PC-9 (cell line): ENCODE results near the gene CFAP77. TPM values are rescaled to one million over a fixed set of nuclear protein-coding genes. Genes with fewer than 3 reads are reported as not detected.

Experiments
- BruUV-seq: library from RNA; stranded (reverse); fragments of 400-500 nt; replicated peaks from 2 replicates; lab custom pipeline; 2021; lab: Mats Ljungman, UMichigan
- CTCF ChIA-PET: fragments of 300-600 bp; sonication (Branson Sonifier 250); formaldehyde crosslinking; loops from one replicate; lab custom pipeline; 2022; ENCODE audit warnings: antibody characterized with exemption; lab: Charles Lee
- POLR2A ChIA-PET: fragments of 300-600 bp; sonication (Branson Sonifier 250); formaldehyde crosslinking; loops from one replicate; lab custom pipeline; 2022; ENCODE audit warnings: antibody characterized with exemption; ENCODE audit not compliant: unreplicated experiment; lab: Charles Lee
- DNase-seq, 2 experiments: peaks; one replicate each; pipeline versions ENCODE4 v3.0.0 to v3.0.0-alpha.2; 2015 to 2022; ENCODE audit warnings: mixed read lengths in 1 of 2
- H2AFZ ChIP-seq: fragments of 200-600 bp; sonication (generic); 2 replicates; pipeline ENCODE4 v1.8.1; 2017; ENCODE audit warnings: antibody characterized with exemption
- H3F3A ChIP-seq: fragments of 200-600 bp; sonication (generic); 2 replicates; pipeline ENCODE4 v1.8.1; 2017; ENCODE audit warnings: antibody characterized with exemption, mild to moderate bottlenecking, low read depth; ENCODE audit not compliant: insufficient read depth
- H3K27ac ChIP-seq: fragments of 200-600 bp; sonication (generic); 2 replicates; pipeline ENCODE4 v1.6.1; 2016; ENCODE audit warnings: mixed run types
- H3K27me3 ChIP-seq: fragments of 200-600 bp; sonication (generic); 2 replicates; pipeline ENCODE4 v1.6.1; 2016; ENCODE audit warnings: low read depth, mixed run types; ENCODE audit not compliant: insufficient read depth
- H3K36me3 ChIP-seq: fragments of 200-600 bp; sonication (generic); 2 replicates; pipeline ENCODE4 v1.6.1; 2016; ENCODE audit warnings: low read depth, mixed run types
- H3K4me1 ChIP-seq: fragments of 200-600 bp; sonication (generic); replicated peaks from 2 replicates; pipeline ENCODE4 v1.6.1; 2016; ENCODE audit warnings: mixed run types; ENCODE audit not compliant: insufficient read depth
- H3K4me2 ChIP-seq: fragments of 200-600 bp; sonication (generic); 2 replicates; pipeline ENCODE4 v1.6.1; 2017; ENCODE audit warnings: mixed run types
- H3K4me3 ChIP-seq: fragments of 200-600 bp; sonication (generic); 2 replicates; pipeline ENCODE4 v1.6.1; 2016; ENCODE audit warnings: mixed run types
- H3K79me2 ChIP-seq: fragments of 200-600 bp; sonication (generic); 2 replicates; pipeline ENCODE4 v1.6.1; 2017; ENCODE audit warnings: low read depth, mixed run types
- H3K9me2 ChIP-seq: fragments of 200-600 bp; sonication (generic); 2 replicates; pipeline ENCODE4 v1.8.1; 2017; ENCODE audit warnings: mild to moderate bottlenecking; ENCODE audit not compliant: insufficient read depth
- H3K9me3 ChIP-seq: fragments of 200-600 bp; sonication (generic); 2 replicates; pipeline ENCODE4 v1.8.1; 2016; ENCODE audit warnings: low read depth; ENCODE audit not compliant: insufficient read depth
- H4K20me1 ChIP-seq: fragments of 200-600 bp; sonication (generic); 2 replicates; pipeline ENCODE4 v1.8.1; 2017; ENCODE audit not compliant: insufficient read depth
- EZH2 ChIP-seq: fragments of 200-600 bp; sonication (generic); IDR thresholded peaks from 2 replicates; pipeline ENCODE4 v1.8.0; 2017; ENCODE audit warnings: antibody characterized with exemption, low read depth
- intact Hi-C: fragments of 100-400 bp; cut with micrococcal nuclease; formaldehyde crosslinking; loops from one replicate; pipeline ENCODE4 v1.10.0; 2022; ENCODE audit not compliant: unreplicated experiment
- total RNA-seq: library from RNA; stranded (reverse); gene quantifications from 2 replicates; pipeline ENCODE4 v1.2.3, GENCODE V29; 2021
- TF ChIP-seq, protein P1 (sequence below): fragments of 200-600 bp; sonication (generic); conservative IDR thresholded peaks from 2 replicates; pipeline ENCODE4 v1.6.1; 2017; ENCODE audit warnings: mixed run types, antibody characterized with exemption, mild to moderate bottlenecking, moderate library complexity

The CFAP77 gene
- total RNA-seq, 1 experiment from 2014 or later: not detected

DNA sequence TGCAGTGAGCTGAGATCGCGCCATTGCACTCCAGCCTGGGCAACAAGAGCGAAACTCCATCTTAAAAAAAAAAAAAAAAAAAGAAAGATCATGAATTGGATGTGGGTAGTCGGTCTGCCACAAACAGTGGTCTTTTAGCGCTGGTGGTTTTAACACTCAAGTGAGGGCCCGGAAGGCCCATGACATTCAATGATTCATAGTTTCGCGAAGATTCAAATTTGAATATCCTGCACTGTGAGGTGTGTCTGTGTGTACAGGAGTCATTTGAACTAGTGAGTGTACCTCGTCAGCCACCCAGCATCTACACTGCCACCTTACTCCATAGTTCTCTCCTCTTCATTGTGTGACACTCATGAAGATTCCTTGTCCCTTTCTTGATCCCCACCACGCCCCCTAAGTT, 41.3 kb downstream of the CFAP77 start:
- H3F3A ChIP-seq: no peaks in the 10 kb centered on the region
- no peaks in the 10 kb centered on the region for H3K36me3 ChIP-seq
- no peak overlapping the region for H3K4me3 ChIP-seq
- H3K9me3 ChIP-seq: no peaks in the 10 kb centered on the region
- DNase-seq: no peak
- no TSS peak for BruUV-seq
- H3K9me2 ChIP-seq: no peaks in the 10 kb centered on the region
- no peaks in the 10 kb centered on the region; the same call in 1 of the 2 replicates for H4K20me1 ChIP-seq
- no peak overlapping the region for H3K27ac ChIP-seq
- no peaks in the 10 kb centered on the region for H3K4me1 ChIP-seq
- TF ChIP-seq, protein P1, sequence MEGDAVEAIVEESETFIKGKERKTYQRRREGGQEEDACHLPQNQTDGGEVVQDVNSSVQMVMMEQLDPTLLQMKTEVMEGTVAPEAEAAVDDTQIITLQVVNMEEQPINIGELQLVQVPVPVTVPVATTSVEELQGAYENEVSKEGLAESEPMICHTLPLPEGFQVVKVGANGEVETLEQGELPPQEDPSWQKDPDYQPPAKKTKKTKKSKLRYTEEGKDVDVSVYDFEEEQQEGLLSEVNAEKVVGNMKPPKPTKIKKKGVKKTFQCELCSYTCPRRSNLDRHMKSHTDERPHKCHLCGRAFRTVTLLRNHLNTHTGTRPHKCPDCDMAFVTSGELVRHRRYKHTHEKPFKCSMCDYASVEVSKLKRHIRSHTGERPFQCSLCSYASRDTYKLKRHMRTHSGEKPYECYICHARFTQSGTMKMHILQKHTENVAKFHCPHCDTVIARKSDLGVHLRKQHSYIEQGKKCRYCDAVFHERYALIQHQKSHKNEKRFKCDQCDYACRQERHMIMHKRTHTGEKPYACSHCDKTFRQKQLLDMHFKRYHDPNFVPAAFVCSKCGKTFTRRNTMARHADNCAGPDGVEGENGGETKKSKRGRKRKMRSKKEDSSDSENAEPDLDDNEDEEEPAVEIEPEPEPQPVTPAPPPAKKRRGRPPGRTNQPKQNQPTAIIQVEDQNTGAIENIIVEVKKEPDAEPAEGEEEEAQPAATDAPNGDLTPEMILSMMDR: no peak
- no peak for TF ChIP-seq EZH2
- ChIA-PET POLR2A (no interaction called here), CTCF (no interaction called here)
- peaks cover 94% of the 10 kb centered on the region for H3K27me3 ChIP-seq
- H3K4me2 ChIP-seq: no peak overlapping the region
- H2AFZ ChIP-seq: no peak overlapping the region
- intact Hi-C loops: no loop called here
- H3K79me2 ChIP-seq: no peaks in the 10 kb centered on the region

DNA sequence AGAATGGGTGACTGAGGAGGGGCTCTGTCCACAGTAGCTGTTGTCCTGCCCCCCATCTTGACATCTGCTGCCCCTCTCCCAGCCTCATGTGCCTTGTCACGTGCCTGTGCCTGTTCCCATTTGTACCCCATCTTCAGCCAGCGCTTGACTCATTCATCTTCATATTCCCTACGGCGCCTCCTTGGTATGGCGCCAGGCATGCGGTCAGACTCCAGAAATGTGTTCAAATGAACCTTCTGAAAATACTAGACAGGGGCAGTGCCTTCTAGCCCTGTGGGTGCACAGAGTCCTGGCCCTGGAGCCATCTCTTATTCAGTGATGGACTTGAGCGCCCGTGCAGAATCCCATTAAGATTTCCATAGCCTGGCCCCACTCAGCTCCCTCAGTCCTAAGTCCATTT, 46.2 kb downstream of the CFAP77 start:
- Histone ChIP-seq H3F3A (no peaks in the 10 kb centered on the region), H3K79me2 (no peaks in the 10 kb centered on the region), H3K4me3 (no peak overlapping the region), H3K27ac (no peak overlapping the region), H3K4me1 (no peaks in the 10 kb centered on the region), H3K9me2 (no peaks in the 10 kb centered on the region), H2AFZ (no peak overlapping the region), H4K20me1 (no peaks in the 10 kb centered on the region), H3K27me3 (peaks cover 83% of the 10 kb centered on the region), H3K4me2 (no peak overlapping the region), H3K36me3 (no peaks in the 10 kb centered on the region), H3K9me3 (no peaks in the 10 kb centered on the region)
- CTCF ChIA-PET: no interaction called here
- TF ChIP-seq, protein P1: no peak
- TF ChIP-seq EZH2: no peak
- POLR2A ChIA-PET: no interaction called here
- BruUV-seq: no TSS peak
- intact Hi-C loops: no loop called here
- DNase-seq: no peak

DNA sequence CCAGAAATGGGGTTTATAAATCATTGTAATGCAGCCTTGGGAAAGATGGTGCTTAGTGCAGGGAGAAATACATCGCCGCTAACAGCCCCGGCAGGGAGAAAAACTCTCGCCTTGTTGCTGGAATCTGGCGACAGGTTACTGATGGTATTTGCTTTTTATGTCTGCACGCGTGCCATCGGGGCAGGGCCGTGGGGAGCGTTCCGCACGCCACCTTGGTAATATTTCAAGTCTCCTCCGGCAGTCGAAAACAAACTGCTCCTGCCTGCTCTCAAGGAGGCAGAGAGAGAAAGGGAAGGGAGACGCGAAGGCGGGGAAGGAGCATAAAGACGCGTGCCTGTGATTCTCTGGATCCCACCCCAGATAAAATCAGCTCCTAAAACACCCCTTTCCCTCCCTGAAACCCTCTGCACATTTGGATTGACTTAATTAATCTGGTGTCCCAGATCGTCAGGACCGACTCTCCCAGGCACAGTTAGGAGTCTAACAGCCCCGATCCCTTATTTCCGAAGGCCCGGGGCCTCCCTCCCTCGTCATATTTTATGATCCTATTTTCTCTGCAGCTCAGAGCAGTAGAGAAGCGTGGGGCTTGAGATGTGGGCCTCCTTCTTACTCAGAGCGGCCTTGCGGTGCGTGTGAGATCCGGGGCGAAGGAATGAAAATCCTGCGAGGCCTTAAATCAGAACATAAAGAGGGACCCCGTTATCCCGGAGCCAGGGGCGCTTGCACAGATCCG, 47.7 kb downstream of the CFAP77 start:
- no peaks in the 10 kb centered on the region for H3K9me3 ChIP-seq
- H3K79me2 ChIP-seq: no peaks in the 10 kb centered on the region
- H3K4me3 ChIP-seq: no peak overlapping the region
- ChIA-PET CTCF (no interaction called here), POLR2A (no interaction called here)
- H3K9me2 ChIP-seq: no peaks in the 10 kb centered on the region
- intact Hi-C loops: no loop called here
- no TSS peak for BruUV-seq
- no peak for DNase-seq
- H3K27ac ChIP-seq: no peak overlapping the region
- H3K4me1 ChIP-seq: no peaks in the 10 kb centered on the region
- no peaks in the 10 kb centered on the region for H3F3A ChIP-seq
- no peaks in the 10 kb centered on the region for H4K20me1 ChIP-seq
- no peak overlapping the region for H3K4me2 ChIP-seq
- no peak overlapping the region for H2AFZ ChIP-seq
- TF ChIP-seq EZH2: no peak
- TF ChIP-seq, protein P1: no peak
- no peaks in the 10 kb centered on the region for H3K36me3 ChIP-seq
- peaks cover 83% of the 10 kb centered on the region for H3K27me3 ChIP-seq
